Spleen (tissue), 3 donors: ENCODE data around the gene SAP30.

Experiments used
- POLR2A ChIP-seq, 3 donors: fragments of 450-650 bp; IDR thresholded peaks; one replicate each; pipeline ENCODE4 v1.5.1; 2017; ENCODE audit warnings: antibody characterized with exemption in 3 of 3, mild to moderate bottlenecking in 1 of 3
- POLR2AphosphoS5 ChIP-seq, 3 donors: sonication (generic); formaldehyde crosslinking; IDR thresholded peaks; one replicate each; pipeline ENCODE4 v1.5.1; 2017; ENCODE audit warnings: antibody characterized with exemption in 3 of 3

DNA sequence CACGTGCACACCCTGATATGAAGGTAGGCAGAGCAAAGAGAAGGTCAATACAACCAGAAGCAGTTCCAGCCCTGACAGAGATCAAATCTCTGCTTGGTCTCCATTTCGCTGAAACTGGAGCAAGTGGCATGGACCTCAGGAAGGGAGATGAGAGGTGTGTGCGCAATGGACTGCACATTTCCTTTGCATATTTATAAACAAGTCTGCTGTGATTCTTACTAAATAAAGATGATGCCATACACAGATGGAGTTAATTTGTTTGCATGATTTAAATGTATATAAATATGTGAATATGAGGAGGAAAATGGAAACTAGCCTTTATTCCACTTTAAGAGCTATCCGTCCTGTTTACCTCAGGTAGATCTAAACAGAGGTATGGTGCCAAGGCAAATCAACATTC is 30.3 kb downstream of the SAP30 start:
- TF ChIP-seq POLR2AphosphoS5 (IDR thresholded peaks at IDR 0.05) (no peak), POLR2A (IDR thresholded peaks at IDR 0.05) (no peak)
